AG04450 (cell line): Measurements from ENCODE around the gene SACS. TPM values are rescaled to one million over a fixed set of nuclear protein-coding genes. Genes with fewer than 3 reads are reported as not detected.

Experiments used
- CTCF ChIA-PET: fragments of 300-600, 350-600 bp; formaldehyde crosslinking; extraction: SDS; loops from one replicate; lab custom pipeline; 2022; ENCODE audit warnings: antibody characterized with exemption, inconsistent platforms; lab: Charles Lee
- POLR2A ChIA-PET: fragments of 350-600 bp; formaldehyde crosslinking; extraction: SDS; loops from one replicate; lab custom pipeline; 2021; ENCODE audit warnings: antibody characterized with exemption, inconsistent platforms; lab: Yijun Ruan, JAX
- DNase-seq: peaks from one replicate; pipeline ENCODE4 v3.0.0-alpha.2; 2011; ENCODE audit warnings: low read depth, low spot score
- H3K27ac ChIP-seq: one replicate; pipeline ENCODE4 v1.5.1; 2012; ENCODE audit warnings: low read depth, low read length, control low read depth
- H3K27me3 ChIP-seq: one replicate; pipeline ENCODE4 v1.6.0; 2012; ENCODE audit warnings: low read length; ENCODE audit not compliant: control insufficient read depth, insufficient read depth
- H3K4me3 ChIP-seq: 2 replicates; pipeline ENCODE4 v1.5.1; 2011; ENCODE audit warnings: mild to moderate bottlenecking, low read depth, low read length, control low read depth
- H3K9me3 ChIP-seq: 2 replicates; pipeline ENCODE4 v1.5.1; 2012; ENCODE audit warnings: low read length; ENCODE audit not compliant: control insufficient read depth, insufficient read depth
- polyA plus RNA-seq: library from polyadenylated mRNA; depleted of rRNA; stranded (reverse); fragments of >200 nt; gene quantifications from 2 replicates; pipeline ENCODE4 v1.2.3, GENCODE V29; 2011
- TF ChIP-seq, protein P1 (sequence below): IDR thresholded peaks from 2 replicates; pipeline ENCODE4 v1.5.1; 2011; ENCODE audit warnings: low read depth, low read length, control low read depth, inconsistent platforms

SACS gene
- polyA plus RNA-seq, 1 experiment: 53.9 TPM

DNA sequence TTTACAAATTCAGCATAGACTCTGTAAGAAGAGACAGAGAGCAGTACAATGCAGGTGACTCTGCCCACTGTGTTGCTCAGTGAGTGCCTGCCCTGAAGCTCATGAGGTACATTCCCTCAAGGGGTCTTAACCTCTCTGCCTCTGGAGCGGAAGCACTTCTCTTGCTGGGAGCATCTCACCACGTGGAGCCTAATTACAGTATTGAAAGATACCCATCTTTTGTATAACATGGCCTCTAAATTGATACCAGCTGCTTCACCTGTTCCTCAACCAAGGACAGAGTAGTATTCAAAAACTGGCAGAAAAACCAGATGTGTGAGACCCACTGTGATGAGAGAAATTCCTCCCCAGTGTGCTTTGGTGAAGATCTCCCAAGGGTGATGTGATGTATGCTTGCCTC lies 77.1 kb downstream of the SACS start:
- TF ChIP-seq, protein P1, sequence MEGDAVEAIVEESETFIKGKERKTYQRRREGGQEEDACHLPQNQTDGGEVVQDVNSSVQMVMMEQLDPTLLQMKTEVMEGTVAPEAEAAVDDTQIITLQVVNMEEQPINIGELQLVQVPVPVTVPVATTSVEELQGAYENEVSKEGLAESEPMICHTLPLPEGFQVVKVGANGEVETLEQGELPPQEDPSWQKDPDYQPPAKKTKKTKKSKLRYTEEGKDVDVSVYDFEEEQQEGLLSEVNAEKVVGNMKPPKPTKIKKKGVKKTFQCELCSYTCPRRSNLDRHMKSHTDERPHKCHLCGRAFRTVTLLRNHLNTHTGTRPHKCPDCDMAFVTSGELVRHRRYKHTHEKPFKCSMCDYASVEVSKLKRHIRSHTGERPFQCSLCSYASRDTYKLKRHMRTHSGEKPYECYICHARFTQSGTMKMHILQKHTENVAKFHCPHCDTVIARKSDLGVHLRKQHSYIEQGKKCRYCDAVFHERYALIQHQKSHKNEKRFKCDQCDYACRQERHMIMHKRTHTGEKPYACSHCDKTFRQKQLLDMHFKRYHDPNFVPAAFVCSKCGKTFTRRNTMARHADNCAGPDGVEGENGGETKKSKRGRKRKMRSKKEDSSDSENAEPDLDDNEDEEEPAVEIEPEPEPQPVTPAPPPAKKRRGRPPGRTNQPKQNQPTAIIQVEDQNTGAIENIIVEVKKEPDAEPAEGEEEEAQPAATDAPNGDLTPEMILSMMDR: no peak
- DNase-seq: no peak
- no peak overlapping the region for H3K27ac ChIP-seq
- POLR2A ChIA-PET: no interaction called here
- no peak overlapping the region for H3K4me3 ChIP-seq
- CTCF ChIA-PET: no interaction called here
- no peaks in the 10 kb centered on the region for H3K27me3 ChIP-seq
- H3K9me3 ChIP-seq: no peaks in the 10 kb centered on the region

DNA sequence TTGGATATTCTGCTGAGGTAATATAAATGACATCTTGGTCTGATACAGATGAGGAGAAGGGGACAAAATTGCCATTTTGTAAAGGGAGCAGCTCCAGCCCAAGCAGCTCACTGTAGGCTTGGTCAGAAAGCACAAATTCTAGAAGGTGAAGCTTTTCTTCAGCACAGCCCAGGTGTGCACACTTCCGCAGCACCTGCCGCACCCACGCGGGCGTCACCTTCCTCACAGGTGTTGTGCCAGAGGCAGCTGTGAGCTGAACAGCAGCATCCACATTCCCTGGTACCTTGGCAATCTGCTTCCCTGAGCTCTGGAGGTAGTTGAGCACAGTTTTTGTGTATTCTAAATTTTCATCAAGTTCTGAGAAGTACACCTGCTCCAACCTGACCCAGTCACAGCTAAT lies 79.0 kb downstream of the SACS start:
- ChIA-PET POLR2A (interaction anchor here (1.0 kb wide), 1 partner anchor 12 kb away, joined by 3 read pairs; no protein-coding TSS in a partner anchor), CTCF (interaction anchor here (1.3 kb wide), 1 partner anchor 9 kb away, joined by 3 read pairs; no protein-coding TSS in a partner anchor)
- DNase-seq: no peak
- Histone ChIP-seq H3K9me3 (no peaks in the 10 kb centered on the region), H3K27ac (no peak overlapping the region), H3K4me3 (no peak overlapping the region), H3K27me3 (no peaks in the 10 kb centered on the region)
- TF ChIP-seq, protein P1: no peak

DNA sequence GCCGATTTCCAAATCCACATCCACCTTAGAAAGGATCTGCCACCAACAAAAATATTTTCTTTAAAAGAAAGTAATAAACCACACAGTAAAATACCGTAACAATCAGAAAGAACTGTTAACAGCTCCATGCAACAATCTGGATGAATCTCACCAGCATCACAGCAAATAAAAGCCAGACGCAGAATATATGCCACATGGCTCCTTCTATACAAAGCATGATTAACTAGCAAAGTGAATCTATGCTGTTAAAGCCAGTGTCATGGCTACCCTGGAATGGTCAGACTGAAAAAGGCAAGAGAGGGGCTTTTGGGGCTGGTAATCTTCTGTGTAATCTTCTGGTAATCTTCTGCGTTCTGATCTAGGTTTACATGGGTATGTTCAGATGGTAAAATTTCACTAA lies 81.3 kb downstream of the SACS start:
- TF ChIP-seq, protein P1: no peak
- no peak overlapping the region for H3K27ac ChIP-seq
- H3K27me3 ChIP-seq: no peaks in the 10 kb centered on the region
- H3K4me3 ChIP-seq: no peak overlapping the region
- ChIA-PET POLR2A (no interaction called here), CTCF (no interaction called here)
- no peak for DNase-seq
- no peaks in the 10 kb centered on the region for H3K9me3 ChIP-seq

DNA sequence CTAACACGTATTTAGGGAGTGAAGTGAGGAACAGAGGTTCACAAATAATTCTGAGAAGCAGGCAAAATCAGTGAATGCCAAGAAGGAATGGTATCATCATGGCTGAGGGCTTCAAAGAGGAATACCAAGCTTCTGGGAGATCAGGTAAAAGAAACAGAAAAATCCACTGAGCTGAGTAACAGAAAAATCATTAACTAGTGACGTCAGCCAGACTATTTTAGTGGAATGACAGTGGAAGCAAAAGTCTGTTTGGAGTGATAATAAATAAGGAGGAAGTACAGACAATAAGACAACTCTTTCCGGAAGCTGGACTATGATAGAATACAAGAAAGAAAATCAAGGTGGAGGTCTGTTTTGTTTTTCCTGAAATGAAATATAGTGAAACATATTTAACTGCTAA lies 83.5 kb downstream of the SACS start:
- POLR2A ChIA-PET: no interaction called here
- Histone ChIP-seq H3K27ac (no peak overlapping the region), H3K4me3 (no peak overlapping the region), H3K27me3 (no peaks in the 10 kb centered on the region), H3K9me3 (no peaks in the 10 kb centered on the region)
- CTCF ChIA-PET: interaction anchor here (1.3 to 1.7 kb wide), 2 partner anchors 20 to 540 kb away, joined by 3 to 4 read pairs; partner anchors contain the start of gene MIPEP
- TF ChIP-seq, protein P1: no peak
- DNase-seq: no peak

DNA sequence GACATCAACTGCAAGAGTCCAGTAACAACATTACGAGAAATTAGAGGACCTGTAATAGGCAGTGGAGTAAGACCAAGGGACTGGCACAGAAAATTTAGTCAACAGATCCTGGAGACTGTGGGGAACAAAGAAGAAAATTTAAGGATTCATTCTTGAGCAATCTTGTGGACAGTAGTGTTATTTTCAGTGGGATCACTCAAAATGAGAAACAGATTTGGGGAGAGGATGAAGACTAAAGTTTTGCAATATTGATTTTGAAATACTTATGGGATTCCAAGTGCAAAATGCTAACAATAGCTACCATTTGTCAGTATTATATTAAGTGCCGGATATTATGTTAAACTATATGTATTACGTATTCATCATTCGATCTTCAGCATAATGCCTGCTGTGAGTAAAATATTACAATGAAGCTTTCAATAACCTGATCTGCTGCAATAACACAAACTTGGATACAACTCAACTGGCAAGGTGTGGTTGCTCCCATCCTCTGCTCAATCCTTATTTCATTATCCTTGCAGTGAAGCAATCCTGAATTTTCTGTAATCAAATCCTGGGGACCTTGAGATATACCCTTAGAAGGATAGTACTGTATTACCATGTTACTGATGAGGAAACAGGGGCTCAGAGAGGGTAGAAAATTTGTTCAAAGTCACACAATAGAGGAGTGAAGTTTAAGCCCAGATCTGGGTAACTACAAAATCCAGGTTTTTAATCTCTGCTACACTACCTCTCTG lies 84.2 kb downstream of the SACS start:
- TF ChIP-seq, protein P1: no peak
- Histone ChIP-seq H3K27ac (no peak overlapping the region), H3K4me3 (no peak overlapping the region), H3K9me3 (no peaks in the 10 kb centered on the region), H3K27me3 (no peaks in the 10 kb centered on the region)
- DNase-seq: no peak
- POLR2A ChIA-PET: no interaction called here
- CTCF ChIA-PET: interaction anchor here (0.9 to 1.7 kb wide), 4 partner anchors 12 to 550 kb away, joined by 3 to 4 read pairs (median 3); partner anchors contain the start of gene MIPEP
